NCI-H446 (cell line): Measurements from ENCODE around the gene ZNF304.
A peak's percentile ranks its signal among the peaks of the same experiment; 100 is the strongest.

Source experiments
- DNase-seq, 2 experiments: peaks; one replicate each; lab custom pipeline; 2025; lab: John Stamatoyannopoulos, UW

The ZNF304 gene

GRCh38 chr19:57350877-57351805 lies at the start of gene ZNF304:
TSS of gene ZNF304 (plus strand) at chr19:57351271. CDS start at chr19:57351665, 394 bp downstream.
- peak; percentile 89 to 94 for DNase-seq

GRCh38 chr19:57302020-57302465 lies 49.0 kb upstream of the ZNF304 start:
- no peak for DNase-seq

- DNase-seq = no peak
These were observed 48.2 kb upstream of the ZNF304 start for GRCh38 chr19:57302727-57303401.

GRCh38 chr19:57305056-57305455 lies 46.0 kb upstream of the ZNF304 start:
- no peak for DNase-seq

- no peak for DNase-seq
These were observed 42.6 kb upstream of the ZNF304 start for GRCh38 chr19:57308514-57308913.

GRCh38 chr19:57310792-57311191 lies 40.3 kb upstream of the ZNF304 start:
- DNase-seq = no peak

GRCh38 chr19:57314146-57314545 lies 36.9 kb upstream of the ZNF304 start:
- no peak for DNase-seq

GRCh38 chr19:57317503-57317902 lies 33.6 kb upstream of the ZNF304 start:
- DNase-seq = no peak

GRCh38 chr19:57319869-57320179 lies 31.2 kb upstream of the ZNF304 start:
- DNase-seq = no peak

- DNase-seq = peak; percentile 93 to 97
These were observed 30.6 kb upstream of the ZNF304 start, which contains the start of gene ZNF543 for GRCh38 chr19:57320180-57321084. TSS of gene ZNF543 (plus strand) at chr19:57320472. CDS start at chr19:57320854, 382 bp downstream.

- no peak for DNase-seq
These were observed 30.0 kb upstream of the ZNF304 start for GRCh38 chr19:57321116-57321515.

GRCh38 chr19:57321751-57322150 lies 29.3 kb upstream of the ZNF304 start:
- DNase-seq = no peak

- no peak for DNase-seq
These were observed 26.1 kb upstream of the ZNF304 start for GRCh38 chr19:57324992-57325391.

- DNase-seq = no peak
These were observed 23.1 kb upstream of the ZNF304 start for GRCh38 chr19:57327993-57328392.

- no peak for DNase-seq
These were observed 16.9 kb upstream of the ZNF304 start for GRCh38 chr19:57334191-57334590.

- DNase-seq = no peak
These were observed 12.2 kb upstream of the ZNF304 start for GRCh38 chr19:57338877-57339276.

- DNase-seq = no peak
These were observed 8.5 kb upstream of the ZNF304 start for GRCh38 chr19:57342582-57342981.

GRCh38 chr19:57348136-57348535 lies 2.9 kb upstream of the ZNF304 start:
- DNase-seq = no peak

- no peak for DNase-seq
These were observed 796 bp downstream of the ZNF304 start for GRCh38 chr19:57351867-57352266.

GRCh38 chr19:57355916-57356315 lies 4.8 kb downstream of the ZNF304 start:
- DNase-seq = no peak

- DNase-seq = no peak
These were observed 6.3 kb downstream of the ZNF304 start for GRCh38 chr19:57357406-57357805.

GRCh38 chr19:57359300-57359699 lies 8.2 kb downstream of the ZNF304 start:
- DNase-seq = no peak
